ENCODE data around the gene LRRC45.

LRRC45 gene

DNA sequence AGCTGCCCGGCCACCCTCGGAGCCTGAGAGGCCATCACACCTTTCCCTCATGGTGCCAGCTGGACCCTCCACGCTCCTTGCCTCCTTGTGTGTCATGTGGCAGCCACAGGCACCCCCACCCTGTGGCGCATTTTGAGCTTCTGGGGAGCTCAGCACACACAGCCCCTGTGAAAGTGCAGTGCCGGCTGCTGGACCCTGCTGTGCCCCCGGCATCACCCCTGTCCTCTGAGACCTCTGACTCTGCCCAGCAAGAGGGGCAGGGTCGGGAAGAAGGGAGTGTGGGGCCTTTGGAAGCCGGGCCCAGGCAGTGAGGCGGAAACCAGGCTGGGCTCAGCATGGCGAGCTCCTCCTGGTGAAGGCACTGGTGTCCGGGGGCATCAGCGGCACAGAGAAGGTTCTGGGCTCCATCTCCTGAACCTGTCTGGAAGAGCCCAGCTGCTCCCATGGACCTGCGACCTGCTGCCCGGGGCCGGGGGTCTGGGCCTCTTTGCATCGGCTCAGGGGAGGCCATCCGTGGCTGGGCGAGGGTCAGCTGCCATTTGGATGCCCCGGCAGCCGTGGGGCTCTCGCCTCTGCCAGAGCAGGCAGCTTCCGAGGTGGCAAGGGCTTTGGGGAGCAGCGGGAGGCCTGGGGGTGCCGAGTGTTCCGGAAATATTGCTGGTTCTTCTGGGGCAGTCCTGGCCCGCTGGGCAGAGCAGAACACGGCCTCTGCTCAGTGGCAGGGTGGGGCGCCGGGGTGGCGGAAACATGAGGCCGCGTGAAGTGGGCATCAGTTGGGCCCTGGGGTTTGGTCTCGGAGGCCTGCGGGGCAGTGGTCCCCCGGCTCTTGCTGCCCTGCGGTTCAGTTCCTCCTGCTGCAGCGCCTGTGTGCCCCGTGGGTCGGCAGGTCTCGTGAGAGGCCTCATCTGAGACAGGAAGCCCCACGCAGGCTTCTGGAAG is 18.3 kb upstream of the LRRC45 start:
- H3K9ac ChIP-seq (ENCODE audit: low read length), result no peak overlapping the region
- H3K27ac ChIP-seq (ENCODE audit: low read depth, low read length), result peak overlapping the region; percentile 57

DNA sequence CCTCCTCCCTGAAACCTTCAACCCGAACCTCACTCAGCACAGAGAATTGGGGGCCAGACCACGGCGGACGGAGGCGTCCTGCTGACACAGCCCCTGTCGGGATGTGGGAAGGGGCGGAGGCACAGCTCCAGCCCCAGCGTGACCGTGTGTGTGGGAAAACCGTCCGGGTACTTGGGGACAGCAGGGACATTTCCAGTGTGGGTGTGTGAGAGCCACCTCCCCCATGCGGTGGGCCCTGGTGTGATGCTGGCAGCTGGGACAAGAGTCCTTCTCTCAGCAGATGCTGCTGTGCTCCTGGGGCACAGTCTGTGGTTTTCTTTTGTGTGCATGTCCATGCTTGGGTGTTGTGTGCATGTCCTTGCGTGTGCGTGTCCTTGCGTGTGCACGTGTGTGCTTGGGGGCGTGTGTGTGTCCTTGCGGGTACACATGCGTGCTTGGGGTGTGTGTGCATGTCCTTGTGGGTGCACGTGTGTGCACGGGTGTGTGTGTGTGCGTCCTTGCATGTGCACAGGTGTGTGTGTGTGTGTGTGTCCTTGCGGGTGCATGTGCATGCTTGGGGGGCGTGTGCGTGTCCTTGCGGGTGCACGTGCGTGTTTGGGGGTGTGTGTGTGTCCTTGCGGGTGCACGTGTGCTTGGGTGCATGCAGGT is 17.3 kb upstream of the LRRC45 start:
- Histone ChIP-seq H3K9me3 (ENCODE audit: low read length) (no peaks in the 10 kb centered on the region), H3K36me3 (ENCODE audit: insufficient read depth, low read length) (no peaks in the 10 kb centered on the region), H3K27me3 (ENCODE audit: control insufficient read depth in 1 of 2, insufficient read depth in 2 of 2, low read length in 2 of 2) (no peaks in the 10 kb centered on the region), H3K27ac (ENCODE audit: low read depth, low read length) (no peak overlapping the region), H3K4me3 (ENCODE audit: low read depth in 1 of 2, low read length in 2 of 2) (no peak overlapping the region), H3K4me1 (ENCODE audit: insufficient read depth, low read length) (peaks cover 41% of the 10 kb centered on the region), H3K9ac (ENCODE audit: low read length) (no peak overlapping the region)

More for the DNA sequence above, 18.3 kb upstream of the LRRC45 start:
- Histone ChIP-seq H3K27me3 (ENCODE audit: control insufficient read depth in 1 of 2, insufficient read depth in 2 of 2, low read length in 2 of 2) (no peaks in the 10 kb centered on the region), H3K9me3 (ENCODE audit: low read length) (no peaks in the 10 kb centered on the region), H3K4me1 (ENCODE audit: insufficient read depth, low read length) (peaks cover 41% of the 10 kb centered on the region), H3K36me3 (ENCODE audit: insufficient read depth, low read length) (no peaks in the 10 kb centered on the region), H3K4me3 (ENCODE audit: low read depth in 1 of 2, low read length in 2 of 2) (no peak overlapping the region)

- H3K4me3 ChIP-seq (ENCODE audit: low read depth in 1 of 2, low read length in 2 of 2), result no peak overlapping the region
- H3K27me3 ChIP-seq (ENCODE audit: control insufficient read depth in 1 of 2, insufficient read depth in 2 of 2, low read length in 2 of 2), result no peaks in the 10 kb centered on the region
- H3K36me3 ChIP-seq (ENCODE audit: insufficient read depth, low read length), result no peaks in the 10 kb centered on the region
- peaks cover 41% of the 10 kb centered on the region for H3K4me1 ChIP-seq (ENCODE audit: insufficient read depth, low read length)
- no peaks in the 10 kb centered on the region for H3K9me3 ChIP-seq (ENCODE audit: low read length)
- no peak overlapping the region for H3K27ac ChIP-seq (ENCODE audit: low read depth, low read length)
- no peak overlapping the region for H3K9ac ChIP-seq (ENCODE audit: low read length)
These were observed 16.5 kb upstream of the LRRC45 start for GRCh38 chr17:82006468-82007227.

DNA sequence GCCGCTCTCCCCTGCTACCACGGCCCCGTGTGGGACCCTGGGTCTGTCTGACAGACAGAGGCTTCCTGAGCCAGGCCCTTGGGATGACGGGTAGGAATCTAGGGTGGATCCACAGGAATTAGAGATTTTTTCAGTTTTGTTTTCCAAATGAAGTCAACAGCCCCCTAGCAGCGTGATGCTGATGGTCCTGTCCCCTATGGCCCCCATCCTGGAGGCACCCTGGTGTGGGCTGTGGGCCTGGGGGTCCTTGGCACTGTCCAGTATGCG is 15.9 kb upstream of the LRRC45 start:
- Histone ChIP-seq H3K27ac (ENCODE audit: low read depth, low read length) (no peak overlapping the region), H3K9ac (ENCODE audit: low read length) (no peak overlapping the region), H3K27me3 (ENCODE audit: control insufficient read depth in 1 of 2, insufficient read depth in 2 of 2, low read length in 2 of 2) (no peaks in the 10 kb centered on the region), H3K4me3 (ENCODE audit: low read depth in 1 of 2, low read length in 2 of 2) (no peak overlapping the region), H3K36me3 (ENCODE audit: insufficient read depth, low read length) (no peaks in the 10 kb centered on the region), H3K4me1 (ENCODE audit: insufficient read depth, low read length) (peaks cover 41% of the 10 kb centered on the region), H3K9me3 (ENCODE audit: low read length) (no peaks in the 10 kb centered on the region)

DNA sequence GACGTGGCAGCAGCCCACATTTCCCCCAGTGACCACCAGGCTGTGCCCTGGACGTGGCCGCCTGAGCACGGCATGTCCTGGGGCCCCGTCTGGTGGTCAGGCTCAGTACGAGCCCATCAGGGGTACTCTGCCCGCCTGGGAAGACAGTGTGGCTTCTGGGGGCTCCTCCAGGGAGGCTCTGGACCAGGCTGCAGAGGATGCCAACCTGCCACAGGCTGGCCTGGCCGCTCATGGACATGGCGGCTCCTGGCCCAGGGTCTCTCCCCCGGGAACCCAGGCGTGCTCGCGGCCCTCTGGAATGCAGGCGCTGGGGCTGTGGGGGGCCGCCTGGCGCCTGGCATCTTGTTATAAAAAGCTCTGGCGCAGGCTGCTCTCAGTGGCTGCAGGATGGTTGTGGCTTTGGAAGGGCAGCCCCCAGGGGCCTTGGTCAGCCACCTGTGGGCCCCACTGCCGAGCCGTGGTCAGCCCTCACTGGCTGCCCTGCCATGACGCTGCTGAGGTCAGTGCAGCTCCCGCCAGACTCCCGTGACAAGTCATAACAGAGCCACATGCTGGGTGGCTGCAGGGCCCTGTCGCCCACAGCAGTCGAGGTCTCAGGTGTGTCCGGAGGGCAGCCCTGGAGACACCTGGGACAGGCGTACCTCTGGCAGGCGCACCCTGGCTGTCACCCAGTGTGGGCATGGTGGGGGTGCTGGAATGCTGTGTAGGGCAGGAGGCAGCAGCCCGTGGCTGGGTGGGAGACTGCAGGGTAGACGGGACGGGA is 15.4 kb upstream of the LRRC45 start:
- Histone ChIP-seq H3K9me3 (ENCODE audit: low read length) (no peaks in the 10 kb centered on the region), H3K4me1 (ENCODE audit: insufficient read depth, low read length) (peaks cover 42% of the 10 kb centered on the region), H3K4me3 (ENCODE audit: low read depth in 1 of 2, low read length in 2 of 2) (no peak overlapping the region), H3K27ac (ENCODE audit: low read depth, low read length) (no peak overlapping the region), H3K27me3 (ENCODE audit: control insufficient read depth in 1 of 2, insufficient read depth in 2 of 2, low read length in 2 of 2) (no peaks in the 10 kb centered on the region), H3K9ac (ENCODE audit: low read length) (no peak overlapping the region), H3K36me3 (ENCODE audit: insufficient read depth, low read length) (no peaks in the 10 kb centered on the region)

- H3K27me3 ChIP-seq (ENCODE audit: control insufficient read depth in 1 of 2, insufficient read depth in 2 of 2, low read length in 2 of 2), result no peaks in the 10 kb centered on the region
- H3K27ac ChIP-seq (ENCODE audit: low read depth, low read length), result no peak overlapping the region
- no peaks in the 10 kb centered on the region for H3K9me3 ChIP-seq (ENCODE audit: low read length)
- peaks cover 39% of the 10 kb centered on the region for H3K4me1 ChIP-seq (ENCODE audit: insufficient read depth, low read length)
- H3K4me3 ChIP-seq (ENCODE audit: low read depth in 1 of 2, low read length in 2 of 2), result no peak overlapping the region
- no peak overlapping the region for H3K9ac ChIP-seq (ENCODE audit: low read length)
- H3K36me3 ChIP-seq (ENCODE audit: insufficient read depth, low read length), result no peaks in the 10 kb centered on the region
These were observed 14.7 kb upstream of the LRRC45 start for GRCh38 chr17:82008258-82008940.

GRCh38 chr17:82008941-82009405 is 14.1 kb upstream of the LRRC45 start:
- no peak overlapping the region for H3K27ac ChIP-seq (ENCODE audit: low read depth, low read length)
- H3K27me3 ChIP-seq (ENCODE audit: control insufficient read depth in 1 of 2, insufficient read depth in 2 of 2, low read length in 2 of 2), result no peaks in the 10 kb centered on the region
- H3K36me3 ChIP-seq (ENCODE audit: insufficient read depth, low read length), result no peaks in the 10 kb centered on the region
- no peak overlapping the region for H3K9ac ChIP-seq (ENCODE audit: low read length)
- peaks cover 35% of the 10 kb centered on the region for H3K4me1 ChIP-seq (ENCODE audit: insufficient read depth, low read length)
- H3K9me3 ChIP-seq (ENCODE audit: low read length), result no peaks in the 10 kb centered on the region
- H3K4me3 ChIP-seq (ENCODE audit: low read depth in 1 of 2, low read length in 2 of 2), result no peak overlapping the region

DNA sequence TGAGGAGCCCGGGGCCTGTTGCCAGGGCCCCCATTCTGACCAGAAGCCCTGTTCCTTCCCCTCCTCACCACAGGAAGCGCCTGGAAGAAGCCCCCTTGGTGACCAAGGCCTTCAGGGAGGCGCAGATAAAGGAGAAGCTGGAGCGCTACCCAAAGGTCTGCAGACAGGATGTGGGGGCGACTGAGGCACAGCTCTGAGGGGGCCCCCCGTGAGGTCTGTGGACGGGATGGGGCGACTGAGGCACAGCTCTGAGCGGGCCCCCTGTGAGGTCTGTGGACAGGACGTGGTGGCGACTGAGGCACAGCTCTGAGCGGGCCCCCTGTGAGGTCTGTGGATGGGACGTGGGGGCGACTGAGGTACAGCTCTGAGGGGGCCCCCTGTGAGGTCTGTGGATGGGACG is 13.7 kb upstream of the LRRC45 start:
- H3K9ac ChIP-seq (ENCODE audit: low read length), result no peak overlapping the region
- H3K9me3 ChIP-seq (ENCODE audit: low read length), result no peaks in the 10 kb centered on the region
- H3K4me1 ChIP-seq (ENCODE audit: insufficient read depth, low read length), result peaks cover 30% of the 10 kb centered on the region
- no peaks in the 10 kb centered on the region for H3K27me3 ChIP-seq (ENCODE audit: control insufficient read depth in 1 of 2, insufficient read depth in 2 of 2, low read length in 2 of 2)
- no peak overlapping the region for H3K4me3 ChIP-seq (ENCODE audit: low read depth in 1 of 2, low read length in 2 of 2)
- H3K27ac ChIP-seq (ENCODE audit: low read depth, low read length), result no peak overlapping the region
- H3K36me3 ChIP-seq (ENCODE audit: insufficient read depth, low read length), result no peaks in the 10 kb centered on the region

- Histone ChIP-seq H3K9ac (ENCODE audit: low read length) (no peak overlapping the region), H3K27ac (ENCODE audit: low read depth, low read length) (no peak overlapping the region), H3K4me3 (ENCODE audit: low read depth in 1 of 2, low read length in 2 of 2) (no peak overlapping the region), H3K27me3 (ENCODE audit: control insufficient read depth in 1 of 2, insufficient read depth in 2 of 2, low read length in 2 of 2) (no peaks in the 10 kb centered on the region), H3K9me3 (ENCODE audit: low read length) (no peaks in the 10 kb centered on the region), H3K36me3 (ENCODE audit: insufficient read depth, low read length) (no peaks in the 10 kb centered on the region), H3K4me1 (ENCODE audit: insufficient read depth, low read length) (peaks cover 21% of the 10 kb centered on the region)
These were observed 12.3 kb upstream of the LRRC45 start for GRCh38 chr17:82010575-82011525.

DNA sequence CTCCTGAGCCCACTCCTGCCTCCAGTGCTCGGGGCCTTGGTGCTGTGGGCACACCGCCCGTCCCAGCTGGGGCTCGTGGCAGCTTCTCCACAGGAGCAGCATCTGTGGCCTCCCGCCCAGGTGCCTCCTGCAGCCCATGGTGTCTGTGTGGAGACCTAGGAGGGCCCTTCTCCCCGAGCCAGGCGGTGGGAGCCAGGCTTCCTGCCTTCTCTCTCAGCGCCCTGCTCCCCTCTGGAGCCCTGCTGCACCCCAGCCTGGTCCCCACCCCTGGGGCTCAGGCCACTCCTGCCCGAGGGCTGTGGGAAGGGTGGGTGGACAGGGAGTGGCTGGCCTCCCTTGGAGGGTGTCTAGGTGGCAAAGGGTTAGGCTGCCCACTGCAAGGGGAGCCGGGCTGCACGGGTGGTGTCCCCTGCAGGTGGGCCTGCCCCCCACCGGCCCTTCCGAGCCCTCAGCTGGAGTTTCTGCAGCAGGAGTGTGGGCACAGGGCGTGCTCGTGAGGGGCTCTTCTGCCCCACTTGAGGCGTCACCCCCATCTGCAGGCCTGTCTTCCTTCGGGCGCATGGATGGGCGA is 11.4 kb upstream of the LRRC45 start:
- no peaks in the 10 kb centered on the region for H3K36me3 ChIP-seq (ENCODE audit: insufficient read depth, low read length)

More for the DNA sequence above, 11.4 kb upstream of the LRRC45 start:
- H3K27ac ChIP-seq (ENCODE audit: low read depth, low read length), result peak overlapping the region; percentile 16
- no peak overlapping the region for H3K4me3 ChIP-seq (ENCODE audit: low read depth in 1 of 2, low read length in 2 of 2)
- H3K9ac ChIP-seq (ENCODE audit: low read length), result no peak overlapping the region
- no peaks in the 10 kb centered on the region for H3K9me3 ChIP-seq (ENCODE audit: low read length)
- H3K27me3 ChIP-seq (ENCODE audit: control insufficient read depth in 1 of 2, insufficient read depth in 2 of 2, low read length in 2 of 2), result no peaks in the 10 kb centered on the region
- H3K4me1 ChIP-seq (ENCODE audit: insufficient read depth, low read length), result peaks cover 13% of the 10 kb centered on the region

Data from muscle layer of colon (tissue), 2 donors.